Measurements from ENCODE around the gene PRKCH.

PRKCH gene

GRCh38 chr14:61321385-61322010 is at the start of gene PRKCH:
Gene PRKCH, plus strand, starts transcription at chr14:61321579. Its CDS starts 523 bp downstream, at chr14:61322102.
- peak; percentile 79 for DNase-seq

- no peak for DNase-seq
These were observed 44.1 kb upstream of the PRKCH start for GRCh38 chr14:61277232-61277631.

- no peak for DNase-seq
These were observed 43.6 kb upstream of the PRKCH start for GRCh38 chr14:61277784-61278183.

- DNase-seq, result no peak
These were observed 42.3 kb upstream of the PRKCH start for GRCh38 chr14:61279082-61279481.

GRCh38 chr14:61280092-61280525 is 41.3 kb upstream of the PRKCH start:
- no peak for DNase-seq

- peak; percentile 69 for DNase-seq
These were observed 40.7 kb upstream of the PRKCH start for GRCh38 chr14:61280526-61281185.

GRCh38 chr14:61281186-61281947 is 40.0 kb upstream of the PRKCH start, which contains the start of gene TMEM30B:
Gene TMEM30B, minus strand, starts transcription at chr14:61281338. Its CDS starts 191 bp downstream, at chr14:61281147.
- DNase-seq, result no peak

GRCh38 chr14:61281948-61282275 is 39.5 kb upstream of the PRKCH start:
- no peak for DNase-seq

- no peak for DNase-seq
These were observed 38.6 kb upstream of the PRKCH start for GRCh38 chr14:61282746-61283145.

GRCh38 chr14:61284001-61284400 is 37.4 kb upstream of the PRKCH start:
- DNase-seq, result peak; percentile 15

- DNase-seq, result no peak
These were observed 36.0 kb upstream of the PRKCH start for GRCh38 chr14:61285364-61285763.

- no peak for DNase-seq
These were observed 34.2 kb upstream of the PRKCH start for GRCh38 chr14:61287196-61287595.

- DNase-seq, result no peak
These were observed 33.2 kb upstream of the PRKCH start for GRCh38 chr14:61288228-61288627.

GRCh38 chr14:61288720-61289119 is 32.7 kb upstream of the PRKCH start:
- DNase-seq, result no peak

GRCh38 chr14:61290701-61291100 is 30.7 kb upstream of the PRKCH start:
- DNase-seq, result no peak

- DNase-seq, result no peak
These were observed 25.2 kb upstream of the PRKCH start for GRCh38 chr14:61296151-61296550.

- peak; percentile 72 for DNase-seq
These were observed 24.5 kb upstream of the PRKCH start for GRCh38 chr14:61296719-61297502.

- no peak for DNase-seq
These were observed 23.8 kb upstream of the PRKCH start for GRCh38 chr14:61297581-61297980.

- no peak for DNase-seq
These were observed 22.6 kb upstream of the PRKCH start for GRCh38 chr14:61298824-61299223.

GRCh38 chr14:61300209-61300608 is 21.2 kb upstream of the PRKCH start:
- no peak for DNase-seq

GRCh38 chr14:61300754-61301153 is 20.6 kb upstream of the PRKCH start:
- no peak for DNase-seq

- DNase-seq, result no peak
These were observed 16.7 kb upstream of the PRKCH start for GRCh38 chr14:61304688-61305087.

GRCh38 chr14:61308198-61308597 is 13.2 kb upstream of the PRKCH start:
- DNase-seq, result no peak
